Brain microvascular endothelial cell (primary cell): ENCODE measurements around the gene LRTM2.

ENCODE experiments used
- DNase-seq: peaks from one replicate; pipeline ENCODE4 v3.0.0-alpha.2; 2020
- H3K27ac ChIP-seq: fragments of 250-450 bp; sonication (Bioruptor Pico); 2 replicates; pipeline ENCODE4 v1.5.1; 2020; ENCODE audit warnings: mild to moderate bottlenecking, moderate library complexity
- H3K27me3 ChIP-seq: fragments of 250-450 bp; sonication (Bioruptor Pico); replicated peaks from 2 replicates; pipeline ENCODE4 v1.5.1; 2020; ENCODE audit warnings: mild to moderate bottlenecking
- H3K36me3 ChIP-seq: fragments of 250-450 bp; sonication (Bioruptor Pico); replicated peaks from 2 replicates; pipeline ENCODE4 v1.5.1; 2020; ENCODE audit warnings: mild to moderate bottlenecking
- H3K4me3 ChIP-seq: 2 replicates; pipeline ENCODE4 v1.5.1; 2011; ENCODE audit warnings: low read depth, mild to moderate bottlenecking, control low read depth, low read length, moderate library complexity
- CTCF ChIP-seq: IDR thresholded peaks from 2 replicates; pipeline ENCODE4 v1.5.1; 2011; ENCODE audit warnings: low read depth, mild to moderate bottlenecking, moderate library complexity, low read length, control low read depth, inconsistent platforms; ENCODE audit errors: missing control alignments
- in situ Hi-C: cut with HindIII; loops from 2 replicates; pipeline ENCODE4 v1.10.0; 2017; ENCODE audit warnings: low sequenced_read_pairs, low pct_ligation_motif_present

LRTM2 gene

GRCh38 chr12:1804545-1805332, 15.6 kb upstream of the LRTM2 start:
- H3K4me3 ChIP-seq: no peak overlapping the region
- H3K27ac ChIP-seq: no peak overlapping the region
- no peak for TF ChIP-seq CTCF

GRCh38 chr12:1805441-1806081, 14.8 kb upstream of the LRTM2 start:
- DNase-seq: no peak
- Histone ChIP-seq H3K27me3 (no peaks in the 10 kb centered on the region), H3K27ac (no peak overlapping the region), H3K36me3 (no peaks in the 10 kb centered on the region), H3K4me3 (no peak overlapping the region)
- in situ Hi-C loops: loop anchor here (25.0 kb wide), 1 partner anchor 132 kb away; no protein-coding TSS in a partner anchor
- TF ChIP-seq CTCF: no peak

More at GRCh38 chr12:1804545-1805332, 15.6 kb upstream of the LRTM2 start:
- H3K27me3 ChIP-seq: no peaks in the 10 kb centered on the region
- H3K36me3 ChIP-seq: no peaks in the 10 kb centered on the region
- peak; percentile 89 for DNase-seq
- in situ Hi-C loops: loop anchor here (25.0 kb wide), 1 partner anchor 133 kb away; no protein-coding TSS in a partner anchor

- in situ Hi-C loops: loop anchor here (25.0 kb wide), 1 partner anchor 131 kb away; no protein-coding TSS in a partner anchor
- no peak for TF ChIP-seq CTCF
- H3K27ac ChIP-seq: no peak overlapping the region
- no peaks in the 10 kb centered on the region for H3K27me3 ChIP-seq
- no peak overlapping the region for H3K4me3 ChIP-seq
- DNase-seq: no peak
- H3K36me3 ChIP-seq: no peaks in the 10 kb centered on the region
These were observed 13.9 kb upstream of the LRTM2 start for GRCh38 chr12:1806301-1807086.

- no peak for DNase-seq
- no peaks in the 10 kb centered on the region for H3K27me3 ChIP-seq
- no peak overlapping the region for H3K4me3 ChIP-seq
- no peaks in the 10 kb centered on the region for H3K36me3 ChIP-seq
- no peak overlapping the region for H3K27ac ChIP-seq
- in situ Hi-C loops: loop anchor here (25.0 kb wide), 1 partner anchor 130 kb away; no protein-coding TSS in a partner anchor
- TF ChIP-seq CTCF: no peak
These were observed 13.1 kb upstream of the LRTM2 start for GRCh38 chr12:1807087-1807860.
